HepG2 (cell line): Measurements from ENCODE around the gene DHX34. TPM values are rescaled to one million over a fixed set of nuclear protein-coding genes. Genes with fewer than 3 reads are reported as not detected.

Source experiments
- DNMT1 ChIP-seq: sonication (generic); formaldehyde crosslinking; IDR thresholded peaks from 2 replicates; pipeline ENCODE4 v1.5.1; 2020; ENCODE audit warnings: mild to moderate bottlenecking, missing genetic modification reagents
- FOXA3 ChIP-seq: IDR thresholded peaks from 2 replicates; pipeline ENCODE4 v1.6.1; 2016; ENCODE audit warnings: missing genetic modification reagents, missing compliant biosample characterization
- GABPA ChIP-seq, 2 experiments: IDR thresholded peaks; 2 replicates each; pipeline ENCODE4 v1.6.1; 2011 to 2016; ENCODE audit warnings: low read depth in 2 of 2, low read length in 1 of 2, missing biosample characterization in 1 of 2, missing genetic modification characterization in 1 of 2
- GABPB1 ChIP-seq: IDR thresholded peaks from 2 replicates; pipeline ENCODE4 v1.6.1; 2016; ENCODE audit warnings: mild to moderate bottlenecking, missing genetic modification reagents, moderate library complexity, missing compliant biosample characterization
- HNRNPK ChIP-seq: fragments of 200-400 bp; formaldehyde crosslinking; IDR thresholded peaks from 2 replicates; pipeline ENCODE4 v1.6.1; 2018; ENCODE audit warnings: low read length, low read depth, moderate library complexity, mild to moderate bottlenecking; ENCODE audit not compliant: poor library complexity, severe bottlenecking
- MYC ChIP-seq: sonication (generic); formaldehyde crosslinking; IDR thresholded peaks from 2 replicates; pipeline ENCODE4 v1.9.0; 2021; ENCODE audit warnings: missing genetic modification reagents, borderline replicate concordance
- NKX3-1 ChIP-seq: sonication (generic); formaldehyde crosslinking; IDR thresholded peaks from 2 replicates; pipeline ENCODE4 v1.5.0; 2020; ENCODE audit warnings: missing genetic modification reagents
- NR3C1 ChIP-seq: sonication (generic); formaldehyde crosslinking; IDR thresholded peaks from 2 replicates; pipeline ENCODE4 v1.4.0; 2020; ENCODE audit warnings: missing genetic modification reagents
- RARA ChIP-seq: IDR thresholded peaks from 2 replicates; pipeline ENCODE4 v1.6.1; 2016; ENCODE audit warnings: missing genetic modification reagents, missing compliant biosample characterization
- ZNF598 ChIP-seq: sonication (generic); formaldehyde crosslinking; IDR thresholded peaks from 2 replicates; pipeline ENCODE4 v1.5.1; 2020; ENCODE audit warnings: mild to moderate bottlenecking, missing genetic modification reagents, borderline replicate concordance
- ZNF773 ChIP-seq: sonication (generic); formaldehyde crosslinking; IDR thresholded peaks from 2 replicates; pipeline ENCODE4 v1.4.0; 2020; ENCODE audit warnings: missing genetic modification reagents, borderline replicate concordance
- polyA plus RNA-seq, 8 experiments: library from polyadenylated mRNA; depleted of rRNA in 3 of 8; stranded (reverse) in 7 of 8; unstranded in 1 of 8; fragments of >200 nt; fragmentation: Illumina TruSeq in 4 of 8; extraction: Trizol in 4 of 8; gene quantifications; 2 replicates each; pipeline versions ENCODE4 v1.2.1 to v1.2.3, GENCODE V29; 2011 to 2016; ENCODE audit warnings: low read depth in 4 of 8, missing spikeins in 1 of 8, mixed read lengths in 1 of 8; ENCODE audit not compliant: insufficient read depth in 1 of 8
- total RNA-seq, 5 experiments: library from RNA; depleted of rRNA; stranded (reverse); fragments of >200 nt; fragmentation: Illumina TruSeq; extraction: Trizol; gene quantifications; 2 replicates each; pipeline ENCODE4 v1.2.3, GENCODE V29; 2016; ENCODE audit warnings: low read depth in 1 of 5
- TF ChIP-seq, protein P1 (sequence below): sonication (generic); formaldehyde crosslinking; IDR thresholded peaks from 2 replicates; pipeline ENCODE4 v1.4.0; 2020; ENCODE audit warnings: missing genetic modification reagents
- TF ChIP-seq, protein P2 (sequence below): sonication (generic); formaldehyde crosslinking; IDR thresholded peaks from 2 replicates; pipeline ENCODE4 v1.8.1; 2023; ENCODE audit warnings: mild to moderate bottlenecking, missing genetic modification reagents, borderline replicate concordance
- TF ChIP-seq, protein P3 (sequence below): sonication (generic); formaldehyde crosslinking; IDR thresholded peaks from 2 replicates; pipeline ENCODE4 v1.5.0; 2020; ENCODE audit warnings: missing genetic modification reagents
- TF ChIP-seq, protein P4 (sequence below): sonication (generic); formaldehyde crosslinking; IDR thresholded peaks from 2 replicates; pipeline ENCODE4 v1.8.0; 2022; ENCODE audit warnings: missing genetic modification reagents, mild to moderate bottlenecking, inconsistent platforms, borderline replicate concordance
- TF ChIP-seq, protein P5 (sequence below): sonication (generic); formaldehyde crosslinking; IDR thresholded peaks from 2 replicates; pipeline ENCODE4 v1.8.0; 2022; ENCODE audit warnings: low read depth, missing genetic modification reagents
- TF ChIP-seq, protein P6 (sequence below): sonication (generic); formaldehyde crosslinking; IDR thresholded peaks from 2 replicates; pipeline ENCODE4 v1.8.0; 2022; ENCODE audit warnings: mild to moderate bottlenecking, missing genetic modification reagents; ENCODE audit not compliant: insufficient replicate concordance
- TF ChIP-seq, protein P7 (sequence below): sonication (generic); formaldehyde crosslinking; IDR thresholded peaks from 2 replicates; pipeline ENCODE4 v1.4.0; 2020; ENCODE audit warnings: missing genetic modification reagents

DHX34 gene
- total and polyA plus RNA-seq, 2 of the 13 experiments (the other 11 are each of a cell fraction or from before 2014, with no cell fraction given) = 9.2 to 12.0 TPM

DNA sequence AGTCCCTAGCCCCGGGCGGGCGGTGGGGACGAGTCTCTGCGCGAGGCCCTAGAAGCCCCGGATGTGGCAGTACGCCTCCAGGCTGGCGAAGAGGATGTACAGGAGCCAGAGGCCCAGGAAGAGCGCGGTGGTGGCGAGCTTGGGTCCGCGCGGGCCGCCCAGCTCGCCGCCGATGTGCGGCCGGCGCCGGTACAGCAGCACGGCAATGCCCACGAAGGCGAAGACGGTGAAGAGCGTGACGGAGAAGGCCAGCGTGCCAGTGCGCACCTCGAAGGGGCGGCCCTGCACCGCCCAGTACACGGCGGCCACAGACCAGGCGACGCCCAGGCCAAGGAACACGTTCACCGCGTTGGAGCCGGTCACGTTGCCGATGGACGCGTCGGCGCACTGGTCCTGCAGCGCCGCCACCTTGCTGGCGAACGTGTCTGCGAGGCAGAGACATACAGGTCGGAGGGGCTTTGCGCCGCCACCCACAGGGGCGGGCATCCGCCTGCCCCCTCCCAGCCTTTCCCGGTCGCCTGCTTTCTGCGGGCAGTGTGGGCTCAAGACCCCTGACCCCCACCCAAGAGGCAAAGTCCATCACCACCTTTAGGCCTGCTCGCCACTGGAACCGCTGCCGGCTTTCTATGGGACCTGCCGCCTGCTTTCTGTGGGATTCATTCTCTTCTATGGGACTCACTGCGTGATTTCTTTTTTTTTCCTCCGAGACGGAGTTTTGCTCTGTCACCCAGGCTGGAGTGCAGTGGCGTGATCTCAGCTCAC is 81.1 kb downstream of the DHX34 start (continued):
- TF ChIP-seq, protein P1, sequence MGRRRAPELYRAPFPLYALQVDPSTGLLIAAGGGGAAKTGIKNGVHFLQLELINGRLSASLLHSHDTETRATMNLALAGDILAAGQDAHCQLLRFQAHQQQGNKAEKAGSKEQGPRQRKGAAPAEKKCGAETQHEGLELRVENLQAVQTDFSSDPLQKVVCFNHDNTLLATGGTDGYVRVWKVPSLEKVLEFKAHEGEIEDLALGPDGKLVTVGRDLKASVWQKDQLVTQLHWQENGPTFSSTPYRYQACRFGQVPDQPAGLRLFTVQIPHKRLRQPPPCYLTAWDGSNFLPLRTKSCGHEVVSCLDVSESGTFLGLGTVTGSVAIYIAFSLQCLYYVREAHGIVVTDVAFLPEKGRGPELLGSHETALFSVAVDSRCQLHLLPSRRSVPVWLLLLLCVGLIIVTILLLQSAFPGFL = no peak
- TF ChIP-seq GABPA (IDR thresholded peaks at IDR 0.05; ENCODE audit: low read depth, low read length) (no peak), GABPA (CRISPR knock-in tag; IDR thresholded peaks at IDR 0.05; ENCODE audit: low read depth) (no peak), ZNF773 (CRISPR knock-in tag) (no peak), FOXA3 (CRISPR knock-in tag) (0 out of 2 replicates have a peak, but pooled peaks have one; percentile 33), MYC (CRISPR knock-in tag) (peak; percentile 74), HNRNPK (no peak), RARA (0 out of 2 replicates have a peak, but pooled peaks have one; percentile 26), NR3C1 (no peak), GABPB1 (peak; percentile 65; the same call in 1 of the 2 replicates), ZNF598 (CRISPR knock-in tag) (peak; percentile 34; the same call in 1 of the 2 replicates), DNMT1 (peak; percentile 79; the same call in 1 of the 2 replicates), NKX3-1 (no peak)
- TF ChIP-seq, protein P2, sequence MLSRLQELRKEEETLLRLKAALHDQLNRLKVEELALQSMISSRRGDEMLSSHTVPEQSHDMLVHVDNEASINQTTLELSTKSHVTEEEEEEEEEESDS (CRISPR knock-in tag) = no peak
- TF ChIP-seq, protein P3, sequence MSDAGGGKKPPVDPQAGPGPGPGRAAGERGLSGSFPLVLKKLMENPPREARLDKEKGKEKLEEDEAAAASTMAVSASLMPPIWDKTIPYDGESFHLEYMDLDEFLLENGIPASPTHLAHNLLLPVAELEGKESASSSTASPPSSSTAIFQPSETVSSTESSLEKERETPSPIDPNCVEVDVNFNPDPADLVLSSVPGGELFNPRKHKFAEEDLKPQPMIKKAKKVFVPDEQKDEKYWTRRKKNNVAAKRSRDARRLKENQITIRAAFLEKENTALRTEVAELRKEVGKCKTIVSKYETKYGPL = no peak
- TF ChIP-seq, protein P4, sequence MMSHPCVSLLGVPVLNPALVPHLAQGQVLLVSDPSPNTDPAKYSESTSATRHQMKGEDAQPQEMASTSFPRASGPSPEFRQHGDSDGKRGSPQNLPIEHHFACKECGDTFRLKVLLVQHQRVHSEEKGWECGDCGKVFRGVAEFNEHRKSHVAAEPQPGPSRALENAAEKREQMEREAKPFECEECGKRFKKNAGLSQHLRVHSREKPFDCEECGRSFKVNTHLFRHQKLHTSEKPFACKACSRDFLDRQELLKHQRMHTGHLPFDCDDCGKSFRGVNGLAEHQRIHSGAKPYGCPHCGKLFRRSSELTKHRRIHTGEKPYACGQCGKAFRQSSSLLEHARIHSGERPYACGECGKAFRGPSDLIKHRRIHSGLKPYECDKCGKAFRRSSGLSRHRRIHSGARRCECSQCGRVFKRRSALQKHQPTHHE = peak; percentile 69; the same call in 1 of the 2 replicates
- TF ChIP-seq, protein P5, sequence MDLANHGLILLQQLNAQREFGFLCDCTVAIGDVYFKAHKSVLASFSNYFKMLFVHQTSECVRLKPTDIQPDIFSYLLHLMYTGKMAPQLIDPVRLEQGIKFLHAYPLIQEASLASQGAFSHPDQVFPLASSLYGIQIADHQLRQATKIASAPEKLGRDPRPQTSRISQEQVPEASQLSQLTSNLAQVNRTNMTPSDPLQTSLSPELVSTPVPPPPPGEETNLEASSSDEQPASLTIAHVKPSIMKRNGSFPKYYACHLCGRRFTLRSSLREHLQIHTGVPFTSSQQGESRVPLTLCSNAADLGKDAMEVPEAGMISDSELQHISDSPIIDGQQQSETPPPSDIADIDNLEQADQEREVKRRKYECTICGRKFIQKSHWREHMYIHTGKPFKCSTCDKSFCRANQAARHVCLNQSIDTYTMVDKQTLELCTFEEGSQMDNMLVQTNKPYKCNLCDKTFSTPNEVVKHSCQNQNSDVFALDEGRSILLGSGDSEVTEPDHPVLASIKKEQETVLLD (CRISPR knock-in tag) = no peak; the same call in 1 of the 2 replicates
- TF ChIP-seq, protein P6, sequence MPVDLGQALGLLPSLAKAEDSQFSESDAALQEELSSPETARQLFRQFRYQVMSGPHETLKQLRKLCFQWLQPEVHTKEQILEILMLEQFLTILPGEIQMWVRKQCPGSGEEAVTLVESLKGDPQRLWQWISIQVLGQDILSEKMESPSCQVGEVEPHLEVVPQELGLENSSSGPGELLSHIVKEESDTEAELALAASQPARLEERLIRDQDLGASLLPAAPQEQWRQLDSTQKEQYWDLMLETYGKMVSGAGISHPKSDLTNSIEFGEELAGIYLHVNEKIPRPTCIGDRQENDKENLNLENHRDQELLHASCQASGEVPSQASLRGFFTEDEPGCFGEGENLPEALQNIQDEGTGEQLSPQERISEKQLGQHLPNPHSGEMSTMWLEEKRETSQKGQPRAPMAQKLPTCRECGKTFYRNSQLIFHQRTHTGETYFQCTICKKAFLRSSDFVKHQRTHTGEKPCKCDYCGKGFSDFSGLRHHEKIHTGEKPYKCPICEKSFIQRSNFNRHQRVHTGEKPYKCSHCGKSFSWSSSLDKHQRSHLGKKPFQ (CRISPR knock-in tag) = peak; percentile 49
- TF ChIP-seq, protein P7, sequence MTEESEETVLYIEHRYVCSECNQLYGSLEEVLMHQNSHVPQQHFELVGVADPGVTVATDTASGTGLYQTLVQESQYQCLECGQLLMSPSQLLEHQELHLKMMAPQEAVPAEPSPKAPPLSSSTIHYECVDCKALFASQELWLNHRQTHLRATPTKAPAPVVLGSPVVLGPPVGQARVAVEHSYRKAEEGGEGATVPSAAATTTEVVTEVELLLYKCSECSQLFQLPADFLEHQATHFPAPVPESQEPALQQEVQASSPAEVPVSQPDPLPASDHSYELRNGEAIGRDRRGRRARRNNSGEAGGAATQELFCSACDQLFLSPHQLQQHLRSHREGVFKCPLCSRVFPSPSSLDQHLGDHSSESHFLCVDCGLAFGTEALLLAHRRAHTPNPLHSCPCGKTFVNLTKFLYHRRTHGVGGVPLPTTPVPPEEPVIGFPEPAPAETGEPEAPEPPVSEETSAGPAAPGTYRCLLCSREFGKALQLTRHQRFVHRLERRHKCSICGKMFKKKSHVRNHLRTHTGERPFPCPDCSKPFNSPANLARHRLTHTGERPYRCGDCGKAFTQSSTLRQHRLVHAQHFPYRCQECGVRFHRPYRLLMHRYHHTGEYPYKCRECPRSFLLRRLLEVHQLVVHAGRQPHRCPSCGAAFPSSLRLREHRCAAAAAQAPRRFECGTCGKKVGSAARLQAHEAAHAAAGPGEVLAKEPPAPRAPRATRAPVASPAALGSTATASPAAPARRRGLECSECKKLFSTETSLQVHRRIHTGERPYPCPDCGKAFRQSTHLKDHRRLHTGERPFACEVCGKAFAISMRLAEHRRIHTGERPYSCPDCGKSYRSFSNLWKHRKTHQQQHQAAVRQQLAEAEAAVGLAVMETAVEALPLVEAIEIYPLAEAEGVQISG (CRISPR knock-in tag) = peak; percentile 58; the same call in 1 of the 2 replicates
